ENCODE results near the gene HP1BP3.
"Not testable (repeated sequence)": the region's sequence is repeated elsewhere in the genome, so short reads cannot be mapped to it uniquely, and the experiment has no call there.

The HP1BP3 gene

GRCh38 chr1:20726932-20727745 lies 60.0 kb downstream of the HP1BP3 start:
- no peak for DNase-seq (ENCODE audit: low spot score)

- DNase-seq (ENCODE audit: low spot score): no peak
Measured at GRCh38 chr1:20726118-20726911, 60.8 kb downstream of the HP1BP3 start.

- no peak for DNase-seq (ENCODE audit: low spot score)
Measured at GRCh38 chr1:20725189-20726117, 61.7 kb downstream of the HP1BP3 start.

GRCh38 chr1:20724364-20725188 lies 62.5 kb downstream of the HP1BP3 start:
- DNase-seq (ENCODE audit: low spot score): no peak

- no peak for DNase-seq (ENCODE audit: low spot score)
Measured at GRCh38 chr1:20723537-20724363, 63.4 kb downstream of the HP1BP3 start.

GRCh38 chr1:20723159-20723536 lies 64.0 kb downstream of the HP1BP3 start:
- DNase-seq (ENCODE audit: low spot score): no peak

DNA sequence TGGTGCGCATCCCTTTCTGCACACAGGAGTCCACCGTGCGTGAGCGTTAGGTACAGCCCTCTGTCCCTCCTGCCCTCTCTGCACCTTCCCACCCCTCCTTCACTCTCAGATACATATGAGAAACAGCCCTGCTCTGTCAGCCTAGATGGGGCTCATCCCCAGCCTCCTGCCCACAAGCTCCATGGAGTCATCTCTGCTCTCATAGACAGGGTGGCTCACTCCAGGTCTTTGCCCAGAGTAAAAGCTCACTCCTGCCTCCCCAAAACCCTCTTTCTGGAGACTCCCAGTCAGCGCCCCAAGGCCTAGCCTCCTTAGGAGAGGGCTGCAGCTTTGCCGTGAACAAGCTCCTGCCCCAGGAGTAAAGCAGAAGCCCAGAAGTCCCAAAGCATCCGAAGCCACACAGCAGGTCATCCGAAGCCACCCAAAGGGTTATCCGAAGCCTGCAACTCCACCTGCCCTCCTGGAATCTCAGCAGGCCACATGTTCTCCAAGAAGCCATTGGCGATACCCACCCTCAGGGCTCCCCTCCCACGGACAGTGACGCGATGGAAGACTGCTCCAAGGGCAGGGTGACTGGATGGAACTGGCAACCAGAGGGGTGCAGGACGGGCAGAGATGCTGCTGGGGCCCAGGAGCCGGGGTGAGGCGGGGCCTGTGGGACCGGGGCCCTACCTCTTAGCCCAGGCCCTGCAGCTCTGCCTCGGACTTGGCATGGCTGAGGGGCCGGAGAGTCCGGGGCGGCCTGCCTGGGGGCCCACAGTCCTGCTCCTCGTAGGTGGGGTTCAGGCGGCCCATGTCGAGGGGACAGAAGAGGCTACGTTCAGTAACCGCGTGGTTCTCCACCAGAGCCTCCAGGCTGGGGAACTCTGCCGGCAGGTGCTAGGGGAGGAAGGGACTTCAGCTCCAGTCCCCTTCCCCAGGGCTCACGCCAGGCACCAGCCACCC lies 65.7 kb downstream of the HP1BP3 start:
- DNase-seq (ENCODE audit: low spot score): no peak

- no peak for DNase-seq (ENCODE audit: low spot score)
Measured at GRCh38 chr1:20720631-20721091, 66.4 kb downstream of the HP1BP3 start.

DNA sequence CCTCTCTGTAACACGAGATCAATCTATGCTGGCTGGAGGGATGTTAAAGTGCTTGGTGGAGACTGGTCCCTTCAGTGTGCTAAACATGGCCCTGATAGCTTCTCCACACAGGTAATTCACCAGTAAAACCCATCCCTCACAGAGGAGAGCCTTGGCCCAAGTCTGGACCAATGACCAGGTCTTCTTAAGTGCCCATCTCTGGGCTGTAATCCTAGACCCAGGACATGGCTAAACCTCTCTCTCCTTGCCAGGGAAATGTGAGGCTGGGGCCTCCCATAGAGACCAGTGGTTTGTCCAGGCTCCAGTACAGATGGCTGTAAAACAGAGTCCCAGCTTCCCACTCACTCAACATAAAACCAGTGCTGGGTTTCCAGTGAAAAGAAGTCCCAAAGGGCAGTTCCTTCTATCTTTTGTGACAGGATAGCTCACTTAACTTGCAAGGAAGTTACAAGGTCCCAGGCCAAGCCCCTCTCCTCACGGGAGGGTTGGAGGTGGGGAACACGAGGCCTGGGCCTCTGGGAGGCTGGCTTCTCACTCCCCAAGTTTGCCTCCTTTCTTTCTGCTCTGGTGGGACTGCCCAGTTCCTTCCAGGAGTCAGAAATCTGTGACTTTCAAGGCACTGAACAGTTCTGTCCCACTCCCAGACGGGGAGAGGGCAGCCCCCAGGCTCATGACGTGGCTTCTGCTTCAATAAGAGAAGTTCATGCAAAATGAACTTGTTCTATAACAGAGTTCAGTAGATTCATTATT lies 67.1 kb downstream of the HP1BP3 start:
- DNase-seq (ENCODE audit: low spot score): no peak

DNA sequence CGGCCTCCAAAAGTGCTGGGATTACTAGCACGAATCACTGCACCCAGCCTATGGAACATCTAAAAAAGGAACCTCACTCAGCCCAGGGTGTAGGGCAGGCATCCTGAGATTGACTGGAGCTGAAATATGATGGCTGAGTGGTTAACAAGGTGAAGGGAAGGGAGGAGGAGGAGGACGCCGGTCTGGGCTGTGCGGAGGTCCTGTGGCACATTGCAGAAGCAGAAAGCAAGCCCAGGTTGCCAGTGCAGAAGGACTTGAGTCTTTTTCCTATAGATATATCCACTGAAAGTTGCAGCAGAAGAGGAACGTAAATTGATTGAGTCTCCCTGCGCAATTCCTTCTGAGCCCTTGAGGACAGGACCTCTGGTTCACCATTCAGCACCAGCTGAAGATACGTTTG lies 67.8 kb downstream of the HP1BP3 start:
- DNase-seq (ENCODE audit: low spot score): no peak

DNA sequence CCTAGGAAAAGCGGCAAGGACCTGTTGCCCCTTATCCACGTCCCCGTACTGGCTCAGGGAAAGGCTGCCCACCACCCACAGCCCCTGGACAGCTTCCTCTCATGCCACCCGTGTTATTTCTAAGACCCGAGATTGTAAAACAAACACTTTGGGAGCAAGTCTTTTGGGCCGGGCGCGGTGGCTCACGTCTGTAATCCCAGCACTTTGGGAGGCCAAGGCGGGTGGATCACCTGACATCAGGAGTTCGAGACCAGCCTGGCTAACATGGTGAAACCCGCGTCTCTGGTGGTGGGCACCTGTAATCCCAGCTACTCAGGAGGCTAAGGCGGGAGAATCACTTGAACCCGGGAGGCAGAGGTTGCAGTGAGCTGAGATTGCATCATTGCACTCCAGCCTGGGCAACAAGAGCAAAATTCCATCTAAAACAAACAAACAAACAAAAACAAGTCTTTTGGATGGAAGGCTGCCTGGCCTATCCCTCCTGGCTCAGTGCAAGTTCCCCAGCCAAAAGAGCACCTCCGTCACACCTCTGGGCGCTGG lies 68.7 kb downstream of the HP1BP3 start:
- not testable (repeated sequence) for DNase-seq (ENCODE audit: low spot score)

GRCh38 chr1:20717452-20718342 lies 69.4 kb downstream of the HP1BP3 start, which contains the start of gene KIF17:
TSS of gene KIF17 (minus strand) at chr1:20718007. CDS start at chr1:20717706, 301 bp downstream.
- DNase-seq (ENCODE audit: low spot score): peak; percentile 76

DNA sequence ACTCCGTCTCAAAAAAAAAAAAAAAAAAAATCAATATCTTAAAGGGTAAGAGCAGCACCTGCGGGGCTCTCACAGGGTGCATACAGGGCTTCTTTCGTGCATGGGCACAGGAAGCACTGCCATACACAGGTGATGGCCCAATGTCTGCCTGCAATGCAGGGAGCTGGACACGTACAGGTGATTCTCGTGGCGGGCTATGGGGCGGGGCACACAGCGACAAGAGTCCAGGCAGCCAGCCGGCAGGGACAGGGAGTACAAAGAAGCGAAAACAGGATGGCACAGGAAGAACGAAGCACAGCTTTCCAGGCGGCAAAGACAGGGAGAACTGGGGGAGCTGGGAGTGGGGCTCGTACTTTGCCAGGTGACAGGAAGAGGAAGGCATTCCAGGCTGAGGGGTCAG lies 70.9 kb downstream of the HP1BP3 start:
- no peak for DNase-seq (ENCODE audit: low spot score)

GRCh38 chr1:20715406-20715805 lies 71.7 kb downstream of the HP1BP3 start:
- DNase-seq (ENCODE audit: low spot score): no peak

DNA sequence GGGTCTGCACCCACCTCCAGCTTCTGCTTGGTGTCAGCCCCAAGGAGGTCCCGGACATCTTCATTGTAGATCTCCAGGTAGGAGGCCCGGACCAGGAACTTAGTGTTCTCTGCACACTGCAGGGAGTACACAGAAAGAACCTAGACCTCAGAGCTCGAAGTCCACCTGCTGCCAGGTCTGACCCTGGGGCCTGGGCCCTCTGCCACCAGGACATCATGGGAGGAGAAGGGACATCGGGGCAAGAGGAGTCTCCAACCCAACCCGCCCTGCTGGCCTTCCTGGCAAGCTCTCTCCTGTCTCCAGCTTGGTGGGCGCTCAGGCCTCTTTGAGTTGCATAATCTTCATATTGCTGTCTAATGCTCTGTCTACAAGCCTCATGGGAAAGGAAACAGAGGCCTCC lies 73.7 kb downstream of the HP1BP3 start:
- DNase-seq (ENCODE audit: low spot score): no peak

DNA sequence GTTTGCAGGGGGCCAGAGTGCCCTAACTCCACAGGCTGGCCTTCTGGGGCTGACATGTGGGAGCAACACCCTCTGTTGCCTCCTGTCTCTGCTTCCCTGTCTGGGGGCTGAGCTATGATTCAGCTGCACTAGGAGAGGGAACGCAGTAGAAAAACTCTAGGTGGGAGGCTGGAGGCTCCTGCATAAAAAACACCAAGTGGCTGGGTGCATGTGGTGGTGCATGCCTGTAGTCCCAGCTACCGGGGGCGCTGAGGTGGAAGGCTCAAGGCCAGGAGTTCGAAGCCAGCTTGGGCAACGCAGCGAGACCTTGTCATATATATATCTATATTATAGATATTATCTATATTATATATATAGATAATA lies 74.9 kb downstream of the HP1BP3 start:
- DNase-seq (ENCODE audit: low spot score): no peak
